Small intestine (tissue), 7 donors: Measurements from ENCODE around the gene MTHFD1. TPM values are rescaled to one million over a fixed set of nuclear protein-coding genes. Genes with fewer than 3 reads are reported as not detected.

Experiments
- DNase-seq, 2 donors: peaks; one replicate each; pipeline versions ENCODE4 v3.0.0 to v3.0.0-alpha.2; 2013
- FAIRE-seq: peaks from 2 replicates; lab custom pipeline; 2012; peaks lifted over from hg19 to GRCh38; lab: Jason Lieb, UNC
- H3K27ac ChIP-seq, 3 donors: one replicate each; pipeline ENCODE4 v1.5.1; 2013; ENCODE audit warnings: low read length in 2 of 3, mild to moderate bottlenecking in 2 of 3, control low read depth in 1 of 3, inconsistent platforms in 1 of 3, low read depth in 1 of 3, moderate library complexity in 1 of 3
- H3K27me3 ChIP-seq, 3 donors: one replicate each; pipeline ENCODE4 v1.6.1; 2013; ENCODE audit warnings: low read length in 3 of 3, inconsistent platforms in 1 of 3; ENCODE audit not compliant: control insufficient read depth in 3 of 3, insufficient read depth in 3 of 3
- H3K36me3 ChIP-seq, 3 donors: one replicate each; pipeline ENCODE4 v1.6.1; 2013; ENCODE audit warnings: low read length in 3 of 3, inconsistent platforms in 1 of 3, low read depth in 1 of 3, mild to moderate bottlenecking in 1 of 3, moderate library complexity in 1 of 3; ENCODE audit not compliant: control insufficient read depth in 3 of 3, insufficient read depth in 2 of 3
- H3K4me1 ChIP-seq, 3 donors: one replicate each; pipeline ENCODE4 v1.6.1; 2013; ENCODE audit warnings: low read length in 2 of 3, inconsistent platforms in 1 of 3, low read depth in 1 of 3, mild to moderate bottlenecking in 1 of 3, moderate library complexity in 1 of 3; ENCODE audit not compliant: control insufficient read depth in 3 of 3, insufficient read depth in 2 of 3
- H3K4me3 ChIP-seq, 3 donors: one replicate each; pipeline ENCODE4 v1.5.1; 2013; ENCODE audit warnings: low read length in 3 of 3, control low read depth in 1 of 3, inconsistent platforms in 1 of 3, low read depth in 1 of 3, mild to moderate bottlenecking in 1 of 3, moderate library complexity in 1 of 3
- H3K9me3 ChIP-seq, 2 donors: one replicate each; pipeline ENCODE4 v1.6.1; 2013; ENCODE audit warnings: low read depth in 1 of 2, low read length in 1 of 2; ENCODE audit not compliant: control insufficient read depth in 2 of 2, insufficient read depth in 1 of 2
- WGBS, 3 donors: extraction: QIAGEN DNeasy Blood & Tissue Kit; methylation state at CpG; one replicate each; pipeline ENCODE4 v1.1.7; 2013; 5-methylcytosine and 5-hydroxymethylcytosine counted together
- polyA plus RNA-seq, 4 donors: library from polyadenylated mRNA; stranded (reverse) in 3 of 4; unstranded in 1 of 4; fragments of 200-250 nt in 3 of 4; fragments of 120-200 nt in 1 of 4; gene quantifications; one replicate each; pipeline versions ENCODE4 v1.2.1 to v1.2.3, GENCODE V29; 2013
- donor health status: healthy with polysubstance abuse.
- donor health status: control.
- donor health status: control.
- donor health status: Bipolar disorder and iron deficiency.
- donor health status: healthy.

The MTHFD1 gene
- polyA plus RNA-seq, 4 donors = 12.4 to 62.2 (median 32.1) TPM

- H3K36me3 ChIP-seq = peaks cover 0 to 41% (median 4%) of the 10 kb centered on the region in 3 donors
- 83 to 95% (median 84%) methylated on average over 5 of the region's 5 CpGs for WGBS, 3 donors
- no peaks in the 10 kb centered on the region for H3K4me1 ChIP-seq
- FAIRE-seq = no peak
- H3K9me3 ChIP-seq = no peaks in the 10 kb centered on the region
- H3K27me3 ChIP-seq = no peaks in the 10 kb centered on the region
- H3K27ac ChIP-seq = peak overlapping the region in 1 of 3 donors; percentile 37
- DNase-seq = peak in 1 of 2 donors; percentile 12
- H3K4me3 ChIP-seq = no peak overlapping the region
Measured at GRCh38 chr14:64447876-64448670, 59.9 kb downstream of the MTHFD1 start.

- H3K4me1 ChIP-seq = no peaks in the 10 kb centered on the region
- H3K4me3 ChIP-seq = no peak overlapping the region
- no peaks in the 10 kb centered on the region for H3K9me3 ChIP-seq
- no peak for DNase-seq
- H3K27ac ChIP-seq = no peak overlapping the region
- FAIRE-seq = no peak
- H3K27me3 ChIP-seq = no peaks in the 10 kb centered on the region
- peaks cover 0 to 36% (median 10%) of the 10 kb centered on the region in 3 donors for H3K36me3 ChIP-seq
- 63 to 90% (median 74%) methylated on average over 2 of the region's 2 CpGs for WGBS, 3 donors
Measured at GRCh38 chr14:64450255-64450654, 62.1 kb downstream of the MTHFD1 start.

- Histone ChIP-seq H3K36me3 (peaks cover 0 to 29% (median 8%) of the 10 kb centered on the region in 3 donors), H3K4me1 (no peaks in the 10 kb centered on the region), H3K27ac (no peak overlapping the region), H3K27me3 (no peaks in the 10 kb centered on the region), H3K4me3 (no peak overlapping the region), H3K9me3 (no peaks in the 10 kb centered on the region)
- WGBS, 3 donors = 93 to 95% (median 95%) methylated on average over 10 of the region's 10 CpGs
- DNase-seq = no peak
- FAIRE-seq = no peak
Measured at GRCh38 chr14:64454671-64455070, 66.5 kb downstream of the MTHFD1 start.

DNA sequence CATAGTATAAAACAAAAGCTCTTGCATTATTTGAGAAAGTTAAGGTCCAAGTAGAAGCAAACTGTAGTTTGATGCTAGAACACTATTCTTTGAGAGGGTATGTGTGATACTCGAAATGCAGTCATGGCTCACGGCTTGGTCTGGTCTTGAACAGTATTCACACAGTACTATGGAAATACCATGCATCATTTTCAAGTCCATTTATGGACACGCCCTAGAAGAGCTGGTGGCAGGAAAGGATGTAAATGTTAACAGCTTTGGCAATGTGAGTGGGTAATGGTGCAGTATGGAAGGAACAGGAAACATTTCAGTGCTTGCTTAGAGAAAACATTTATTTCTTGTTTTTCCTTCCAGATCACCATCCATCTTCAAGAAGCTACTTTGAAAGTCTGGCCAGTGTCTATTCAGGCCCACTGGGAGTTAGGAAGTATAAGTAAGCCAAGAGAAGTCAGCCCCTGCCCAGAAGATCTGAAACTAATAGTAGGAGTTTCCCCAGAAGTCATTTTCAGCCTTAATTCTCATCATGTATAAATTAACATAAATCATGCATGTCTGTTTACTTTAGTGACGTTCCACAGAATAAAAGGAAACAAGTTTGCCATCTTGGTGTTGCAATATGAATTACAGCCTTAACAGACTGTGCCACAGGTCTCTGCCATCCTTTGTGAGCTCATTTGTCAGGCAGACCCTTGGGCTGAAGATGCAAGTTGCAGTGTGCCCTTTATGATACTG is 71.4 kb downstream of the MTHFD1 start:
- H3K27me3 ChIP-seq = no peaks in the 10 kb centered on the region
- FAIRE-seq (no peak), DNase-seq (no peak)
- no peak overlapping the region for H3K27ac ChIP-seq
- peaks cover 0 to 13% (median 7%) of the 10 kb centered on the region in 3 donors for H3K36me3 ChIP-seq
- H3K4me1 ChIP-seq = peaks cover 0 to 5% (median 0%) of the 10 kb centered on the region in 3 donors
- H3K4me3 ChIP-seq = no peak overlapping the region
- 74 to 85% (median 81%) methylated on average over 4 of the region's 4 CpGs for whole genome bisulfite sequencing, 3 donors
- no peaks in the 10 kb centered on the region for H3K9me3 ChIP-seq

DNA sequence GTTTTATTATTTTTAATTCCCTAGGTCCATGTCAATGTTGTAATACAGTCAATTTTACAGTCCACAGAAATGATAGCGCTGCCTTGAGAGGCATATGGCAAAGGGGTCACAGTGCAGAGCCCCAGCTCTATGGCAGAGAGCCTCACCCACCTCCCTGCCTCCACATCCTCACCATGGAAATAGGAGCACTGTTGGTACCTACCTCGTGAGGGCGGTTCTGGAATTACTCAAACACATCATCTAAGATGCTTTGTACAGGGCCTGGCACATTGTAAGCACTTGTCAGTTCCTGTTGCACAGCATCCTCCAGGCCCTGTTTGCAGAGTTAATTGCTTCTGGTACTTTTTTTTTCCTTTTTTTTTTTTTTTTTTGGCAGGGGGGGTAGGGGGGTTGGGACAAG is 73.1 kb downstream of the MTHFD1 start:
- Histone ChIP-seq H3K27ac (no peak overlapping the region), H3K27me3 (no peaks in the 10 kb centered on the region), H3K4me1 (peaks cover 0 to 7% (median 0%) of the 10 kb centered on the region in 3 donors), H3K4me3 (no peak overlapping the region), H3K9me3 (no peaks in the 10 kb centered on the region), H3K36me3 (peaks cover 0 to 10% (median 2%) of the 10 kb centered on the region in 3 donors)
- FAIRE-seq (no peak), DNase-seq (no peak)
- WGBS, 3 donors = 85 to 88% (median 85%) methylated on average over 3 of the region's 3 CpGs

GRCh38 chr14:64463195-64463594 is 75.0 kb downstream of the MTHFD1 start:
- Histone ChIP-seq H3K9me3 (no peaks in the 10 kb centered on the region), H3K36me3 (peaks cover 0 to 6% (median 0%) of the 10 kb centered on the region in 3 donors), H3K27me3 (no peaks in the 10 kb centered on the region), H3K4me3 (no peak overlapping the region), H3K4me1 (peaks cover 0 to 7% (median 0%) of the 10 kb centered on the region in 3 donors), H3K27ac (no peak overlapping the region)
- DNase-seq = no peak
- no peak for FAIRE-seq
- WGBS, 3 donors = 86 to 95% (median 93%) methylated on average over 2 of the region's 2 CpGs

DNA sequence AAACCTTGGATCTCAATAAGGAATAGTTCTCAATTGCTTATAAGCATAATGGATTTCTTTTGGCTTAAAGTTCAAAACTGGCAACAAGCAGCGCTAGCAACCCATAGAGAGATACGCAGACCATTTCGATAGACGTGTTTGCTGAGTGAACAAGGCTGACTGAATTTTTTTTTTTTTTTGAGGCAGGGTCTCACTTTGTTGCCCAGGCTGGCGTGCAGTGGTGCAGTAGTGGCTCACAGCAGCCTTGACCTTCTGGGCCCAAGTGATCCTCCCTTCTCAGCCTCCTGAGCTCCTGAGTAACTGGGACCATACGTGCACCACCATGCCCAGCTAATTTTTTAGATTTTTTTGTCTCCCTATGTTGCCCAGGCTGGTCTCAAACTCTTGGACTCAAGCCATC is 75.7 kb downstream of the MTHFD1 start:
- 93 to 96% (median 93%) methylated on average over 6 of the region's 6 CpGs for WGBS, 3 donors
- DNase-seq = no peak
- FAIRE-seq = no peak
- Histone ChIP-seq H3K27me3 (no peaks in the 10 kb centered on the region), H3K4me1 (peaks cover 0 to 7% (median 0%) of the 10 kb centered on the region in 3 donors), H3K4me3 (no peak overlapping the region), H3K36me3 (peaks cover 0 to 2% (median 0%) of the 10 kb centered on the region in 3 donors), H3K27ac (no peak overlapping the region), H3K9me3 (no peaks in the 10 kb centered on the region)

- DNase-seq (peak; percentile 32 to 34), FAIRE-seq (no peak)
- 4 to 14% (median 4%) methylated on average over 6 of the region's 6 CpGs for WGBS, 3 donors
- Histone ChIP-seq H3K36me3 (peaks cover 0 to 2% (median 0%) of the 10 kb centered on the region in 3 donors), H3K9me3 (no peaks in the 10 kb centered on the region), H3K27me3 (no peaks in the 10 kb centered on the region), H3K4me3 (peak overlapping the region in 2 of 3 donors; percentile 65 to 85), H3K27ac (no peak overlapping the region), H3K4me1 (peaks cover 0 to 7% (median 0%) of the 10 kb centered on the region in 3 donors)
Measured at GRCh38 chr14:64464651-64465050, 76.5 kb downstream of the MTHFD1 start.
